Glutamatergic neuron (in vitro differentiated cells): ENCODE measurements around the gene SLC27A1. TPM values are rescaled to one million over a fixed set of nuclear protein-coding genes. Genes with fewer than 3 reads are reported as not detected.

Source experiments
- DNase-seq: peaks from one replicate; pipeline ENCODE4 v3.0.0; 2022
- H3K27ac Mint-ChIP-seq: one replicate; pipeline ENCODE4 v1.8.0; 2020; ENCODE audit warnings: mild to moderate bottlenecking, mixed read lengths, inconsistent platforms; ENCODE audit not compliant: unreplicated experiment
- H3K27me3 Mint-ChIP-seq: one replicate; pipeline ENCODE4 v1.8.0; 2020; ENCODE audit warnings: mild to moderate bottlenecking, moderate library complexity, mixed read lengths, inconsistent platforms; ENCODE audit not compliant: unreplicated experiment
- H3K36me3 Mint-ChIP-seq: one replicate; pipeline ENCODE4 v1.8.0; 2020; ENCODE audit warnings: mild to moderate bottlenecking, mixed read lengths, inconsistent platforms; ENCODE audit not compliant: unreplicated experiment
- H3K4me1 Mint-ChIP-seq: one replicate; pipeline ENCODE4 v1.8.0; 2020; ENCODE audit warnings: mild to moderate bottlenecking, low read depth, mixed read lengths, inconsistent platforms; ENCODE audit not compliant: unreplicated experiment
- H3K4me3 Mint-ChIP-seq: one replicate; pipeline ENCODE4 v1.8.0; 2020; ENCODE audit warnings: mild to moderate bottlenecking, mixed read lengths, inconsistent platforms; ENCODE audit not compliant: unreplicated experiment
- H3K9me3 Mint-ChIP-seq: one replicate; pipeline ENCODE4 v1.8.0; 2020; ENCODE audit warnings: mild to moderate bottlenecking, moderate library complexity, mixed read lengths, inconsistent platforms; ENCODE audit not compliant: unreplicated experiment
- total RNA-seq: library from RNA; stranded (reverse); fragmentation: NEBNext Ultra II Directional; extraction: Animal tissue kit (Norgen Biotek cat#: 25700); gene quantifications from one replicate; pipeline ENCODE4 v1.2.1, GENCODE V29; 2021; ENCODE audit not compliant: unreplicated experiment
- TF ChIP-seq, protein P1 (sequence below): fragments of 200-600 bp; sonication (generic); IDR thresholded peaks from one replicate; pipeline ENCODE4 v1.5.0; 2021; ENCODE audit not compliant: partially characterized antibody, unreplicated experiment

The SLC27A1 gene
- total RNA-seq, 1 donor from 2014 or later, result 16.9 TPM

- Mint-ChIP-seq H3K36me3 (no peaks in the 10 kb centered on the region), H3K9me3 (no peaks in the 10 kb centered on the region), H3K4me1 (no peaks in the 10 kb centered on the region), H3K27me3 (peaks cover 3% of the 10 kb centered on the region), H3K4me3 (no peak overlapping the region), H3K27ac (no peak overlapping the region)
- TF ChIP-seq, protein P1, sequence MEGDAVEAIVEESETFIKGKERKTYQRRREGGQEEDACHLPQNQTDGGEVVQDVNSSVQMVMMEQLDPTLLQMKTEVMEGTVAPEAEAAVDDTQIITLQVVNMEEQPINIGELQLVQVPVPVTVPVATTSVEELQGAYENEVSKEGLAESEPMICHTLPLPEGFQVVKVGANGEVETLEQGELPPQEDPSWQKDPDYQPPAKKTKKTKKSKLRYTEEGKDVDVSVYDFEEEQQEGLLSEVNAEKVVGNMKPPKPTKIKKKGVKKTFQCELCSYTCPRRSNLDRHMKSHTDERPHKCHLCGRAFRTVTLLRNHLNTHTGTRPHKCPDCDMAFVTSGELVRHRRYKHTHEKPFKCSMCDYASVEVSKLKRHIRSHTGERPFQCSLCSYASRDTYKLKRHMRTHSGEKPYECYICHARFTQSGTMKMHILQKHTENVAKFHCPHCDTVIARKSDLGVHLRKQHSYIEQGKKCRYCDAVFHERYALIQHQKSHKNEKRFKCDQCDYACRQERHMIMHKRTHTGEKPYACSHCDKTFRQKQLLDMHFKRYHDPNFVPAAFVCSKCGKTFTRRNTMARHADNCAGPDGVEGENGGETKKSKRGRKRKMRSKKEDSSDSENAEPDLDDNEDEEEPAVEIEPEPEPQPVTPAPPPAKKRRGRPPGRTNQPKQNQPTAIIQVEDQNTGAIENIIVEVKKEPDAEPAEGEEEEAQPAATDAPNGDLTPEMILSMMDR, result no peak
- no peak for DNase-seq
Measured at GRCh38 chr19:17429641-17430113, 40.6 kb upstream of the SLC27A1 start.

GRCh38 chr19:17431417-17431816 lies 38.9 kb upstream of the SLC27A1 start:
- Mint-ChIP-seq H3K4me1 (no peaks in the 10 kb centered on the region), H3K4me3 (no peak overlapping the region)
- TF ChIP-seq, protein P1, result no peak

GRCh38 chr19:17435218-17435617 lies 35.1 kb upstream of the SLC27A1 start:
- no peak overlapping the region for H3K27ac Mint-ChIP-seq
- TF ChIP-seq, protein P1, result no peak
- DNase-seq, result no peak
- no peaks in the 10 kb centered on the region for H3K36me3 Mint-ChIP-seq
- H3K4me3 Mint-ChIP-seq, result no peak overlapping the region
- H3K9me3 Mint-ChIP-seq, result peaks cover 4% of the 10 kb centered on the region
- peaks cover 3% of the 10 kb centered on the region for H3K27me3 Mint-ChIP-seq
- H3K4me1 Mint-ChIP-seq, result no peaks in the 10 kb centered on the region

More at GRCh38 chr19:17431417-17431816, 38.9 kb upstream of the SLC27A1 start:
- no peak overlapping the region for H3K27ac Mint-ChIP-seq
- peaks cover 3% of the 10 kb centered on the region for H3K27me3 Mint-ChIP-seq
- DNase-seq, result no peak
- H3K9me3 Mint-ChIP-seq, result no peaks in the 10 kb centered on the region
- no peaks in the 10 kb centered on the region for H3K36me3 Mint-ChIP-seq

- peaks cover 3% of the 10 kb centered on the region for H3K27me3 Mint-ChIP-seq
- no peak overlapping the region for H3K27ac Mint-ChIP-seq
- H3K4me1 Mint-ChIP-seq, result no peaks in the 10 kb centered on the region
- DNase-seq, result no peak
- H3K9me3 Mint-ChIP-seq, result peaks cover 4% of the 10 kb centered on the region
- no peak overlapping the region for H3K4me3 Mint-ChIP-seq
- TF ChIP-seq, protein P1, result no peak
- no peaks in the 10 kb centered on the region for H3K36me3 Mint-ChIP-seq
Measured at GRCh38 chr19:17436094-17436873, 34.0 kb upstream of the SLC27A1 start.

DNA sequence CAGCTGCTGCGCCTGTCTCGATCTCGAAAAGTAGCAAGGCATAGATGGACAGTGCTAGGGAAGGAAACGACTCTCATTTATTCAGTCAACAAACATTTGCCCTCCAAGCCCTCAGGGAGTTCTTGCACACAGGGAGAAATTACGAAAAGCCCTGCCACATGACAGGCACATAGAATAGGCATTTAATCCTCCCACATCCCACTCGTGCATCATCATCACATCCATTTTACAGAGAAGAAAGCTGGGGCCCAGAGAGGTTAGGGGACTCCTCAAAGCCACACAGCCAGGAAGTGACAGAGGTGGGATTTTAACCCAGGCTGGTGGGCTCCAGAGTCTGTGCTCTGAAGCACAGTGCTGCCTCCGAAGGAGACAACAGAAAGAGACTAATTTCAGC lies 33.5 kb upstream of the SLC27A1 start:
- TF ChIP-seq, protein P1, result no peak
- Mint-ChIP-seq H3K27ac (no peak overlapping the region), H3K36me3 (no peaks in the 10 kb centered on the region), H3K4me1 (no peaks in the 10 kb centered on the region), H3K4me3 (no peak overlapping the region), H3K9me3 (peaks cover 4% of the 10 kb centered on the region), H3K27me3 (peaks cover 3% of the 10 kb centered on the region)
- no peak for DNase-seq
